ENCODE measurements around the gene SLC4A9. TPM values are rescaled to one million over a fixed set of nuclear protein-coding genes. Genes with fewer than 3 reads are reported as not detected.

Gene SLC4A9
- total RNA-seq, 1 donor: 0.10 TPM

DNA sequence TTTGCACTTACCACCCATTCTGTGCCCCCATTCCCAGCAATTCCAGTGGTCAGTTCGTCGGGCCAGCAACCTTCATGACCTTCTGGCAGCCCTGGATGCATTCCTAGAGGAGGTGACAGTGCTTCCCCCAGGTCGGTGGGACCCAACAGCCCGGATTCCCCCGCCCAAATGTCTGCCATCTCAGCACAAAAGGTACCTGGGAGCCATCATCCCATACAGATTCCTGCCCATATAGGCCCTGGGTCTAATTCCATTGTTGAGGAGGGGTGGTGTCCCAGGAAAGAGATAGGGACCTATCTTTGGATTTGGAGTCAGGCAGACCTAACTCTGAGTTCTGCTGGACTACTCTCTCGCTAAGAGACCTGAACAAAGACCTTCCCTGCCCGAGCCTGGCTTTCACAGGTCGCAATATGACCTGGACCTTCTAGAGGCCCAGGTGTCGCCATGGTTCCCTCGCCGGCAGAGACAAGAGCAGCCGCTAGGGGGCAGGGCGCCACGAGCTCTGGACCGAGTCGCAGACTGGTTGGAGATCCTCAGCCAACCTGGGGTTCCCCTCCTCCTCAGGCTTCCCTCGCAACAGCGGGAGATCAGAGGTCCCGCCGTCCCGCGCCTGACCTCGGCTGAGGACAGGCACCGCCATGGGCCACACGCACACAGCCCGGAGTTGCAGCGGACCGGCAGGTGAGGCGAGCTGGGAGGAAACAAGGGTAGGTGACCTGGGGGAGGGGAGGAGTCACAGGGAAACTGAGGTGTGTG lies 3.1 kb downstream of the SLC4A9 start:
- Histone ChIP-seq H3K4me1 (ENCODE audit: insufficient read depth, low read length) (peaks cover 5% of the 10 kb centered on the region), H3K4me3 (ENCODE audit: low read length) (no peak overlapping the region), H3K9me3 (ENCODE audit: low read depth, low read length) (no peaks in the 10 kb centered on the region), H3K27me3 (ENCODE audit: insufficient read depth, low read length) (no peaks in the 10 kb centered on the region)

DNA sequence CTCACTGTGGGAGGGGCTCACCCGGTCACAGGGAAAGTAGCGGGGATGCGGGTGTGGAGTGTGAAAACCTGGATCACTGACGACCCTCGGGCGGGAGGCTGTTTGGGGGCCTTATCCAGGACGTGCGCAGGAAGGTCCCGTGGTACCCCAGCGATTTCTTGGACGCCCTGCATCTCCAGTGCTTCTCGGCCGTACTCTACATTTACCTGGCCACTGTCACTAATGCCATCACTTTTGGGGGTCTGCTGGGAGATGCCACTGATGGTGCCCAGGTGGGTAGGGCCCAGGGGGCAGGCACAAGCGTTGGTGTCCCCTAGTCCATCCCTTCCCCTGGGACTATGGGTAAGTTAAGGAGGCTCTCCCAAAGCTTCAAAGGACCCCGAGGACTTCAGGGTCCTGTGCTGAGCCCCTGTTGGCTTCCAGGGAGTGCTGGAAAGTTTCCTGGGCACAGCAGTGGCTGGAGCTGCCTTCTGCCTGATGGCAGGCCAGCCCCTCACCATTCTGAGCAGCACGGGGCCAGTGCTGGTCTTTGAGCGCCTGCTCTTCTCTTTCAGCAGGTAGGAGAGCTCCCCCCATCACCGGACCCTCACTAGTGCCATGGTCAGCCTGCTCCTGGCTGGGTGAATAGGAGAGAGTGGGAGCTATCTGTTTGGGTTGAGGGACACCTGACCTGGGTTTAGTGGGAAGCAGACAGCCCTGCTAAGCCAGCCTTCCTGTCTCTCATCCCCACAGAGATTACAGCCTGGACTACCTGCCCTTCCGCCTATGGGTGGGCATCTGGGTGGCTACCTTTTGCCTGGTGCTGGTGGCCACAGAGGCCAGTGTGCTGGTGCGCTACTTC lies 3.9 kb downstream of the SLC4A9 start:
- no peaks in the 10 kb centered on the region for H3K9me3 ChIP-seq (ENCODE audit: low read depth, low read length)
- no peak overlapping the region for H3K4me3 ChIP-seq (ENCODE audit: low read length)
- H3K4me1 ChIP-seq (ENCODE audit: insufficient read depth, low read length): peaks cover 5% of the 10 kb centered on the region
- H3K27me3 ChIP-seq (ENCODE audit: insufficient read depth, low read length): no peaks in the 10 kb centered on the region

DNA sequence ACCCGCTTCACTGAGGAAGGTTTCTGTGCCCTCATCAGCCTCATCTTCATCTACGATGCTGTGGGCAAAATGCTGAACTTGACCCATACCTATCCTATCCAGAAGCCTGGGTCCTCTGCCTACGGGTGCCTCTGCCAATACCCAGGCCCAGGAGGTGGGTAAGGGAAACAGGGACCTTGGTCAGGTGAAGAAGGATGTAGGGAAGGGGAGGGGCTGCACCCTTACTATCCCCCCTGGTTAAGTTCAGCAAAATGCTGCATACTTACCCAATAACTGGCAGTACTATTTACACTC lies 4.4 kb downstream of the SLC4A9 start:
- Histone ChIP-seq H3K4me1 (ENCODE audit: insufficient read depth, low read length) (peaks cover 5% of the 10 kb centered on the region), H3K9me3 (ENCODE audit: low read depth, low read length) (no peaks in the 10 kb centered on the region), H3K4me3 (ENCODE audit: low read length) (no peak overlapping the region), H3K27me3 (ENCODE audit: insufficient read depth, low read length) (no peaks in the 10 kb centered on the region)

DNA sequence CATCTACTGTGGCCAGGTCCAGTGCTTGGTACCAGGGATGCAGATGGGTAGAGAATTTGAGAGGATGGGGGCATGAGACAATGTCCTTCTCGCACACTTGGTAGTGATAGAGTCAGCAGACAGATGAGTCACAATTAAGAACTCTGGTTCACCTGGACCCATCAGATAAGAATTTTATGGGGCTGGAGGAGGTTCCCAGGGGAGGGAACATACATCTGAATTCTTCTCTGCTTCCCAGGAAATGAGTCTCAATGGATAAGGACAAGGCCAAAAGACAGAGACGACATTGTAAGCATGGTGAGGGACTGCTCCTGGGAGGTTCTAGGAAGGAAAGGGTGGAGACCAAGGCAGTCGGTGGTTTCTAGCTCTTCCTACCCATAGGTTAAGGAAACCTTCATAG lies 5.3 kb downstream of the SLC4A9 start:
- Histone ChIP-seq H3K27me3 (ENCODE audit: insufficient read depth, low read length) (no peaks in the 10 kb centered on the region), H3K4me1 (ENCODE audit: insufficient read depth, low read length) (peaks cover 5% of the 10 kb centered on the region)

DNA sequence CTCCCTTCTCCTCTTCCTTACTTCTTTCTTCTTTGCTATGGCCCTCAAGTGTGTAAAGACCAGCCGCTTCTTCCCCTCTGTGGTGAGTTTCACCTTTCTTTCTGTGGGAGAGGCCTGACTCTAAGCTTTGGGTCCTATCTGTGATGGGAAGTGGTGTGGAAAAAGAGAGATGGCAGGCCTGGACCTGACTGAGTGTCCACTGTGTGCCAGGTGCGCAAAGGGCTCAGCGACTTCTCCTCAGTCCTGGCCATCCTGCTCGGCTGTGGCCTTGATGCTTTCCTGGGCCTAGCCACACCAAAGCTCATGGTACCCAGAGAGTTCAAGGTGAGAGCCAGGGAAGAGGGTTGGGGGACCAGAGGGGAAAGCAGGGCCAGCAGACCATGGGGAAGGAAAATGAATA lies 5.9 kb downstream of the SLC4A9 start:
- H3K4me3 ChIP-seq (ENCODE audit: low read length): no peak overlapping the region
- no peaks in the 10 kb centered on the region for H3K27me3 ChIP-seq (ENCODE audit: insufficient read depth, low read length)
- H3K9me3 ChIP-seq (ENCODE audit: low read depth, low read length): no peaks in the 10 kb centered on the region
- peaks cover 5% of the 10 kb centered on the region for H3K4me1 ChIP-seq (ENCODE audit: insufficient read depth, low read length)

More for the DNA sequence above, 5.3 kb downstream of the SLC4A9 start:
- no peaks in the 10 kb centered on the region for H3K9me3 ChIP-seq (ENCODE audit: low read depth, low read length)
- H3K4me3 ChIP-seq (ENCODE audit: low read length): no peak overlapping the region

DNA sequence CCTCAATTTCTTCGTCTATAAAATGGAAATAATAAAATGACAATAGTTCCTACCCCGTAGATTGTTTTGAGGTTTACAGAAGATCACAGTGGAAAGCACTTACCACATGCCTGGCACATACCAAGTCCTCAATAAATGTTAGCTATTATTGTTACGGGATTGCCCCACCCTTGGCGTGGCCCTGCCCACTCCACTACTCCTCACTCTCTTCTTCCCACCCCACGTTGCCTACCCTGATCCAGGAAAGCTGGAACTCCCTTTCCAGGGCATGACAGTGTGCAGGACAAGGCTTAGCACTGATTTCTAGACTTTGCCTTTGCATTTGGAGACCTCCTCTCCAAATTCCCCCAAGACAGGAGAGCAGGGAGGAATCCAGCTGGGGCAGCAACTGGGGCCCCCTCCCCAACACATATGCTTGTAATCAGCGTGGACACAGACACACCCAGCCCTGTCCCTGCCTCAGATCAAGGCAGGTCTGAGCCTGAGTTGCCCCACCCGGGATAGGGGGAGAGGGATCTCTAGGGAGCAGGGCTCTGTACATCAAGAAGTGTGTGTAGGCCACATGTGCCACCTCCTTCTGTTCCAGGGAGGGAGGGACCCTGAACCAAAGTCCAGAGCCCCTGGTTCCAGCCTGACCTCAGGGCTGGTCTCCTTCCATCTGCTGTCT lies 6.7 kb downstream of the SLC4A9 start:
- no peaks in the 10 kb centered on the region for H3K9me3 ChIP-seq (ENCODE audit: low read depth, low read length)
- H3K27me3 ChIP-seq (ENCODE audit: insufficient read depth, low read length): no peaks in the 10 kb centered on the region
- peaks cover 5% of the 10 kb centered on the region for H3K4me1 ChIP-seq (ENCODE audit: insufficient read depth, low read length)
- no peak overlapping the region for H3K4me3 ChIP-seq (ENCODE audit: low read length)

DNA sequence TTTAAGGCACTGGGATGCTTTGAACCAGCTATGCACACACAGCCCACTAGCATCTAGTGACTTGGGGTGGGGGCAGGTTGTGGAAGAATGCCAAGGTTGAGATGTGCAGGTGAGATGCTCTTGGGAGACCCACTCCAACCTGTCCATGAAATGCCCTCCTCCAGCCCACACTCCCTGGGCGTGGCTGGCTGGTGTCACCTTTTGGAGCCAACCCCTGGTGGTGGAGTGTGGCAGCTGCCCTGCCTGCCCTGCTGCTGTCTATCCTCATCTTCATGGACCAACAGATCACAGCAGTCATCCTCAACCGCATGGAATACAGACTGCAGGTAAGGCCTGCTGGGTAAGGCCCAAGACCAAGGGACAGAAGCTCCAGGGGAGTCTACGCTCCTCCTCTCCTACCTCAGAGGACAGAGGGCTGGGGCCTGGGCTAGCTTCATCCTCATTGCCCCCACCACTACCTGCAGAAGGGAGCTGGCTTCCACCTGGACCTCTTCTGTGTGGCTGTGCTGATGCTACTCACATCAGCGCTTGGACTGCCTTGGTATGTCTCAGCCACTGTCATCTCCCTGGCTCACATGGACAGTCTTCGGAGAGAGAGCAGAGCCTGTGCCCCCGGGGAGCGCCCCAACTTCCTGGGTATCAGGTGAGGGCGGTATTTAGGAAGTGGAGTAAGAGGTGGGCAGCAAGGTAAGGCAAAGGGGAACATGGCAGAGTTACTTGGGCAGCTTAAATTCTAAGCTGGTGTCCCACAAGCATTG lies 7.4 kb downstream of the SLC4A9 start:
- Histone ChIP-seq H3K9me3 (ENCODE audit: low read depth, low read length) (no peaks in the 10 kb centered on the region), H3K27me3 (ENCODE audit: insufficient read depth, low read length) (no peaks in the 10 kb centered on the region), H3K4me3 (ENCODE audit: low read length) (no peak overlapping the region), H3K4me1 (ENCODE audit: insufficient read depth, low read length) (peaks cover 6% of the 10 kb centered on the region)

DNA sequence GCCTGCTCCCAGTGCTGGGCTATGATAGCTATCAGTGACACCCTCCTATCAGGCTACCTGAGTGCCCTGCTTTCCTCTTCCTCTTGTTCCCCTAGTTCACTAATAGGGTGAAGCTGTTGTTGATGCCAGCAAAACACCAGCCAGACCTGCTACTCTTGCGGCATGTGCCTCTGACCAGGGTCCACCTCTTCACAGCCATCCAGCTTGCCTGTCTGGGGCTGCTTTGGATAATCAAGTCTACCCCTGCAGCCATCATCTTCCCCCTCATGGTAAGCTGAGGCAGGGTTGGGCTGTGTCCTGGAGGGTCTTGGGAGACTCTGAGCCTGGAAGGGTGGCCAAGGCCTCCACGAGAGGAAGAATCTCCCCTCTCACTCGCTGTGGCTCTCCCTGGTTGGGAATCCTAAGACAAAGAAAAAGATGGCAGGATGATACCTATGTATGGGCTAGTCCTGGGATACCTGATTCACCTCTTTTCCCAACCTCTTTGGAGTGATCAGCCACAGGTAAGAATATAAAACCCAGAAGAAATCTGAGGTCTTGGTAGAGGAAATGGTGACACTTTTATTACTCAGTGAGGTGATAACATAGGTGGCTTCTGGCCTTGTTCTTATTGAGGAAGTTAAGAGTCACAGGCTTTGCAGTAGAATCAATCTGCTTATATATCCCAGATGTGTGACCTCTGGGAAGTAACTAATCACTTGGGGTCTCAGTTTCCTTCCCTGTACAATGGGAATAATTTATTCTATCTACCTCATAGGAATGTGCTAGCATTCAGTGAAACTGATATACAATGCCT lies 11.6 kb downstream of the SLC4A9 start:
- Histone ChIP-seq H3K27me3 (ENCODE audit: insufficient read depth, low read length) (no peaks in the 10 kb centered on the region), H3K9me3 (ENCODE audit: low read depth, low read length) (no peaks in the 10 kb centered on the region), H3K4me1 (ENCODE audit: insufficient read depth, low read length) (peaks cover 8% of the 10 kb centered on the region), H3K4me3 (ENCODE audit: low read length) (no peak overlapping the region)

DNA sequence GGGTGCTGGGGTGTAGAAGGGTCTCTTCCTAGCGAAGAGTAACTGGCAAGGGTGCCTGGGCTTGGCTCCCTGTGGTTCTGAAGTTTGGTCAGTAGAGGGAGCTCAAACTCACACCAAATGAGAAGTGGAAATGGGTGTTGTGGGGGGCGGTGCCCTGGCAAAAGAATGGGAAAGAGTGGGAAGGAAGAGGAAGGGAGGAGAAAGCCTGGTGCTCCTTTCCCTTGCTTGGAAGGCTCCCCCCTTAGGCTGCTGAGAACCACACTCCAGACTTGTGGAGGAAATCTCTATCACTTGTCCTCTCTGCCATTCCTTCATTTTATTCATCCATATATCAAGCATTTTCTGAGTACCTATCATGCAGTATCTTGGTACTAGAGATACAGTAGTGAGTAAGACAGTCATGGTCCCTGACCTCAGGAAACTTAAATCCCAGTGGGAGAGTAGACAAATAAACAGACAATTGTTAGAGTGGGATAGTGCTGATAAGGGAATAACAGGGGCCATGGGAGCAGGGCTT lies 13.0 kb downstream of the SLC4A9 start:
- H3K9me3 ChIP-seq (ENCODE audit: low read depth, low read length): no peaks in the 10 kb centered on the region
- no peaks in the 10 kb centered on the region for H3K27me3 ChIP-seq (ENCODE audit: insufficient read depth, low read length)
- peaks cover 8% of the 10 kb centered on the region for H3K4me1 ChIP-seq (ENCODE audit: insufficient read depth, low read length)
- no peak overlapping the region for H3K4me3 ChIP-seq (ENCODE audit: low read length)

DNA sequence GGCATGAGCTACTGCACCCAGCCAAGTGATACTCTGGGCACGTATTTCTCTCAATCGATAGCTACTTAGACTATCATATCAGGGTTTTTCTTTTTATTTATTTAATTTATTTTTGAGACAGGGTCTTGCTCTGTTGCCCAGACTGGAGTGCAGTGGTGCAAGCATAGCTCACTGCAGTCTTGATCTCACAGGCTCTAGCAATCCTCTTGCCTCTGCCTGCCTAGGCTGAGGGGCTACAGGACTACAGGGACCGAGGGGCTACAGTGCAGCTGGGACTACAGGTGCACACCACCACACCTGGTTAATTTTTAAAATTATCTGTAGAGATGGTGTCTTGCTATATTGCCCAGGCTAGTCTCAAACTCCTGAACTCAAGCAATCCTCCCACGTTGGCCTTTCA lies 21.4 kb downstream of the SLC4A9 start:
- Histone ChIP-seq H3K4me1 (ENCODE audit: insufficient read depth, low read length) (peaks cover 5% of the 10 kb centered on the region), H3K4me3 (ENCODE audit: low read length) (no peak overlapping the region), H3K27me3 (ENCODE audit: insufficient read depth, low read length) (no peaks in the 10 kb centered on the region), H3K9me3 (ENCODE audit: low read depth, low read length) (no peaks in the 10 kb centered on the region)

DNA sequence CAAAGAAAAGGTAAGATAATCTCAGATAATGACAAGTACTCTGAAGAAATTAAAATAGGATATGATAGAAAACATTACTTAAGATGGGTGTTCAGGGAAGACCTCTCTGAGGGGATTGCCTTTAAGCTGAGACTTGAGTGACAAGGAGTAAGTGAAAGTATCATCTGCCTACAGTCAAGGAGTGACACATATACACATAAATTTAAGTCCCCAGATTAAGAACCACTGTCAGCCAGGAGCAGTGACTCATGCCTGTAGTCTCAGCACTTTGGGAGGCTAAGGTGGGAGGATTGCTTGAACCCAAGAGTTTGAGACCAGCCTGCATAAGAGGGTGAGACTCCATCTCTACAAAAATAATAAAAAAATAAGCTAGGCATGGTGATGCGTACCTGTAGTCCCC lies 22.0 kb downstream of the SLC4A9 start:
- Histone ChIP-seq H3K27me3 (ENCODE audit: insufficient read depth, low read length) (no peaks in the 10 kb centered on the region), H3K4me1 (ENCODE audit: insufficient read depth, low read length) (peaks cover 5% of the 10 kb centered on the region), H3K4me3 (ENCODE audit: low read length) (no peak overlapping the region), H3K9me3 (ENCODE audit: low read depth, low read length) (no peaks in the 10 kb centered on the region)

DNA sequence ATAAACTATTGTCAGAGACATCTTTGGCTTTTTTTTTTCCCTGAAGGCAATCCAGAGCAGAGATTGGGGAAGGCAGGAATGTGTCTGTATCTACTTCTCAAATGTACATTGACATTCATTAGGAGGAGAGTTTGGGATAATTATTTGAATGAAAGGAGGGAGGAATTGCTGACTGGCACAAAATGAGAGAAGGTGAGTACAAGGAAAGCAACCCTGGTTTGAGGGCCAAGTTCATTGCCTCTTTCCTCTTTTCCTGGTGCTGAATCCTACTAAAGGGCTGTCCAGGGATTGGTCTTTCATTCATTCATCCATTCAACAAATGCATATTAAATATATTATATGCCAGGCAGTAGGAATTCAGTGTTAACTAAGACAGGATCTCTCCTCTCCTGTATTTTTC lies 22.9 kb downstream of the SLC4A9 start:
- no peaks in the 10 kb centered on the region for H3K9me3 ChIP-seq (ENCODE audit: low read depth, low read length)
- H3K4me3 ChIP-seq (ENCODE audit: low read length): no peak overlapping the region
- H3K27me3 ChIP-seq (ENCODE audit: insufficient read depth, low read length): no peaks in the 10 kb centered on the region
- peaks cover 5% of the 10 kb centered on the region for H3K4me1 ChIP-seq (ENCODE audit: insufficient read depth, low read length)

DNA sequence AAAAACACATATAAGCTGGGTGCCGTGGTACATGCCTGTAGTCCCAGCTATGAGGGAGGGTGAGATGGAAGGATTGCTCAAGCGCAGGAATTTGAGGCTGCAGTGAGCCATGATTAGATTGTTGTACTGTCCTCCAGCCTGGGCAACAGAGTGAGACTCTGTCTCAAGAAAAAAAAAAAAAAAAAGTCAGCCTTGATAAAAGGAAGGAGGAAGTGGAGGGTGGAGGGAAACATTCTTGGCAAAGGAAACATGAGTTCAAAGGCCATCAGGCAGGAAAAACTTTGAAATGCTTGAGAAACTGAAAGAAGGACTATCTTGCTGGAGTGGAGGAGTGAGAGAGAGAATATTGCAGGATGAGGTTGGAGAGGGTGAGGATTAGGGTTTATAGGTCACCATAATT lies 23.3 kb downstream of the SLC4A9 start:
- Histone ChIP-seq H3K4me1 (ENCODE audit: insufficient read depth, low read length) (peaks cover 5% of the 10 kb centered on the region), H3K4me3 (ENCODE audit: low read length) (no peak overlapping the region), H3K9me3 (ENCODE audit: low read depth, low read length) (no peaks in the 10 kb centered on the region), H3K27me3 (ENCODE audit: insufficient read depth, low read length) (no peaks in the 10 kb centered on the region)

DNA sequence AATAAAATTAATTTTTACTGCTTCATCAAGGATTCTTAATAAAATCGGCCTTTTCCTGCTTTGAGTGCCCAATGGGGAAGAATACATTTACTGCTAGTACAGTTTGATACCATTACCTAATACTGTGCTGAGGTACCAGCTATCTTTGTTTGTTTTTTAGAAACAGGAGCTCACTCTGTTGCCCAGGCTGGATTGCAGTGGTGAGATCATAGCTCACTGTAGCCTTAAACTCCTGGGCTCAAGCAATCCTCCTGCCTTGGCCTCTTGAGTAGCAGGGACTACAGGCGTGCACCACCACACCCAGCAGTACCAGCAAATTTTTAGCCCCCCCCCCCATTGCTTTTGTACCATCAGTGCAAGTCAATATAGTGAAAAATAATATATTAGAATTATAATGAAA lies 28.1 kb downstream of the SLC4A9 start:
- peaks cover 5% of the 10 kb centered on the region for H3K4me1 ChIP-seq (ENCODE audit: insufficient read depth, low read length)
- no peak overlapping the region for H3K4me3 ChIP-seq (ENCODE audit: low read length)
- no peaks in the 10 kb centered on the region for H3K27me3 ChIP-seq (ENCODE audit: insufficient read depth, low read length)
- H3K9me3 ChIP-seq (ENCODE audit: low read depth, low read length): no peaks in the 10 kb centered on the region
